ENCODE measurements around the gene RNPEPL1.
"Not testable (repeated sequence)": the region's sequence is repeated elsewhere in the genome, so short reads cannot be mapped to it uniquely, and the experiment has no call there.

RNPEPL1 gene

GRCh38 chr2:240605867-240606743 lies 37.8 kb downstream of the RNPEPL1 start:
- DNase-seq: no peak

GRCh38 chr2:240611601-240612210 lies 43.4 kb downstream of the RNPEPL1 start:
- DNase-seq: no peak

- DNase-seq: no peak
These were observed 45.5 kb downstream of the RNPEPL1 start for GRCh38 chr2:240613781-240614180.

GRCh38 chr2:240614391-240614790 lies 46.1 kb downstream of the RNPEPL1 start:
- no peak for DNase-seq

- no peak for DNase-seq
These were observed 47.1 kb downstream of the RNPEPL1 start for GRCh38 chr2:240615396-240615795.

- no peak for DNase-seq
These were observed 47.7 kb downstream of the RNPEPL1 start for GRCh38 chr2:240615820-240616547.

- not testable (repeated sequence) for DNase-seq
These were observed 48.8 kb downstream of the RNPEPL1 start for GRCh38 chr2:240616860-240617666.

GRCh38 chr2:240618776-240619175 lies 50.5 kb downstream of the RNPEPL1 start:
- DNase-seq: no peak

GRCh38 chr2:240619506-240620148 lies 51.3 kb downstream of the RNPEPL1 start:
- DNase-seq: no peak

- no peak for DNase-seq
These were observed 52.0 kb downstream of the RNPEPL1 start for GRCh38 chr2:240620149-240620731.

GRCh38 chr2:240620859-240621258 lies 52.6 kb downstream of the RNPEPL1 start:
- DNase-seq: no peak

- DNase-seq: no peak
These were observed 53.8 kb downstream of the RNPEPL1 start for GRCh38 chr2:240622060-240622411.

GRCh38 chr2:240622531-240623235 lies 54.4 kb downstream of the RNPEPL1 start:
- DNase-seq: peak; percentile 58

- no peak for DNase-seq
These were observed 55.3 kb downstream of the RNPEPL1 start for GRCh38 chr2:240623531-240624010.

- no peak for DNase-seq
These were observed 56.0 kb downstream of the RNPEPL1 start for GRCh38 chr2:240624011-240624949.

- DNase-seq: peak; percentile 90
These were observed 56.8 kb downstream of the RNPEPL1 start, which contains the start of gene GPR35 for GRCh38 chr2:240624950-240625621. TSS of gene GPR35 (plus strand) at chr2:240625480. CDS start at chr2:240629953, 4,473 bp downstream.

- DNase-seq: no peak
These were observed 58.4 kb downstream of the RNPEPL1 start for GRCh38 chr2:240626531-240627300.
